A549 treated with AZD9567 at 1 μM for 4 hours (cell line): ENCODE data around the gene MTSS2. TPM values are rescaled to one million over a fixed set of nuclear protein-coding genes. Genes with fewer than 3 reads are reported as not detected.

ENCODE experiments used
- total RNA-seq: library from RNA; stranded (reverse); fragments of 200-300 nt; extraction: Qiagen RNA extraction; gene quantifications from 5 replicates; pipeline ENCODE4 v1.2.3, GENCODE V29; 2022; ENCODE audit not compliant: insufficient read depth

The MTSS2 gene
- total RNA-seq, result 40.7 to 80.7 TPM (median 78.2 TPM) in 5 replicates

DNA sequence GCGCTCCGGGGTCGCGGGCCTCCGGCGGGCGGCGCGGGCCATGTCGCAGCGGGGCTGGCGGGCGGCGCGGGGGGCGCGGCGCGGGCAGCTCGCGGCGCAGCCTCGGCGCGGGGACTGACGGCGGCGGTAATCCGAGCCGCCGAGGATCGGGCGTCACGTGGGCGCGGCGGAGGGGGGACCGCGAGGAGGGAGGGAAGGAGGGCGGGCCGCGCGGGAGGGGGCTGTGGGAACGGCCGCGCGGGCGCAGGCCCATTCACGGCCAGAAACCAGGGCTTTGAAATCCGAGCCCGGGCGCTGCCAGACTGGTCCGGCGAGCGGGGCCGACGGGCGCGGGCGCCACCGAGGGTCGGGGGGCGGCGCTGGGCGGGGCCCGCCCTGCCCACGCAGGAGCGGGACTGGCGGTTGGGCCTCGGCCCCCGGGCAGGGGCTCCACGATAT, at the start of gene MTSS2:
TSS of gene MTSS2 (minus strand) at position 116 of the 438 bp plus-strand sequence. CDS start 262 bp downstream, outside the sequence.

GRCh38 chr16:70646260-70647241, 39.3 kb downstream of the MTSS2 start, which contains the start of gene IL34:
IL34 (plus strand) TSS chr16:70646559; CDS start chr16:70646948, 389 bp downstream.

Other genes with a start within 250 kb of the MTSS2 start
- 16.4 to 31.5 TPM (median 20.0 TPM) in 5 replicates for gene ST3GAL2, start 247.0 kb downstream of the MTSS2 start, total RNA-seq
- 4.2 to 6.1 TPM (median 5.0 TPM) in 5 replicates for gene FCSK, start 231.5 kb downstream of the MTSS2 start, total RNA-seq
- 26.2 to 34.6 TPM (median 30.6 TPM) in 5 replicates for gene COG4, start 162.5 kb downstream of the MTSS2 start, total RNA-seq
- gene SF3B3, start 162.2 kb downstream of the MTSS2 start, total RNA-seq, result 102 to 196 TPM (median 176 TPM) in 5 replicates
- 0.31 to 0.78 TPM (median 0.50 TPM) in 4 of 5 replicates, not detected in the other for gene IL34, start 39.5 kb downstream of the MTSS2 start, total RNA-seq
- gene VAC14, start 115.1 kb upstream of the MTSS2 start, total RNA-seq, result 32.9 to 37.2 TPM (median 35.2 TPM) in 5 replicates